Measurements from ENCODE around the gene COL1A1. TPM values are rescaled to one million over a fixed set of nuclear protein-coding genes. Genes with fewer than 3 reads are reported as not detected.
A peak's percentile ranks its signal among the peaks of the same experiment; 100 is the strongest.

COL1A1 gene
- total RNA-seq, 2 experiments from 2014 or later, result 2.3 to 3.7 TPM

DNA sequence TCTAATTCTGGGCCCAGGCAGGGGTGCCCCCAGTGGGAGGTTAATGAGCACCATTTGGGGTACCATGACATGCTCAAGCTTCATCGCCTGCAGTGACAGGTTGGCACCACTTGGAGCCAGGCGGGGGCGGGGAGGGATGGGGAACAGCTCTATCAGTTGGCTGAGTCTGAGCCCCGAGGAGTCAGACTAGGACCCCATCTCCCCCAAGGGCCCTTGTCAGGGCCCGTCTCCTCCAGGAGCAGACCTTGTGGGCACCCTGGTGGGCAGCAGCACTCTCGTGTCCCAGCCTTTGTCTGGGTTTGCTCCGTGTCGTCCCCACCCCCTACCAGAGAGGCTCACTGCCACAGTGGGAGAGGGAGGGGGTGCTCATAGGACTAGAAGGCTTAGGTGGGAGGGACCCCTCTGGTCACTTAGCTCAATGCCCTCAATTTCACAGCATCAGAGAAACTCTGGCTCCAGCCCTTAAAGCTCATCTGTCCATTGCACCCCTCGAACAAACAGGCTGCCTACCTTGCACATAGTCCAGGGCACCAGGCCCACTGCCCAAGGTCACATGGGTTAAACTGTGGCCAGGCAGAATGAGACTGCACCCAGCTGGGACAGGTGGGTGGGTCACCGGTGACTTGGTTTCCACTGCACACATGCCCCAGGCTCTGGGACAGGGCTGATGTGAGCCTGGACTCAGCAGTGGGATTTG, 55.1 kb downstream of the COL1A1 start:
- H3K27me3 Mint-ChIP-seq, result no peaks in the 10 kb centered on the region
- ChIA-PET CTCF (interaction anchor here (0.6 to 2.6 kb wide), 7 partner anchors 12 to 52 kb away, joined by 3 to 17 read pairs (median 4); no protein-coding TSS in a partner anchor), POLR2A (interaction anchor here (0.6 kb wide), 1 partner anchor 10 kb away, joined by 3 read pairs; no protein-coding TSS in a partner anchor)
- peak; percentile 56 for DNase-seq
- H3K9me3 Mint-ChIP-seq, result no peaks in the 10 kb centered on the region
- intact Hi-C loops (cut with micrococcal nuclease), result loop anchor here (2.0 to 5.0 kb wide), 2 partner anchors 14 to 89 kb away; partner anchors contain the start of gene ITGA3
- H3K36me3 Mint-ChIP-seq, result peaks cover 54% of the 10 kb centered on the region
- H3K27ac Mint-ChIP-seq, result peak overlapping the region; percentile 95
- H3K4me1 Mint-ChIP-seq (ENCODE audit: low read depth), result peaks cover 60% of the 10 kb centered on the region
- H3K4me3 Mint-ChIP-seq, result peak overlapping the region; percentile 91

DNA sequence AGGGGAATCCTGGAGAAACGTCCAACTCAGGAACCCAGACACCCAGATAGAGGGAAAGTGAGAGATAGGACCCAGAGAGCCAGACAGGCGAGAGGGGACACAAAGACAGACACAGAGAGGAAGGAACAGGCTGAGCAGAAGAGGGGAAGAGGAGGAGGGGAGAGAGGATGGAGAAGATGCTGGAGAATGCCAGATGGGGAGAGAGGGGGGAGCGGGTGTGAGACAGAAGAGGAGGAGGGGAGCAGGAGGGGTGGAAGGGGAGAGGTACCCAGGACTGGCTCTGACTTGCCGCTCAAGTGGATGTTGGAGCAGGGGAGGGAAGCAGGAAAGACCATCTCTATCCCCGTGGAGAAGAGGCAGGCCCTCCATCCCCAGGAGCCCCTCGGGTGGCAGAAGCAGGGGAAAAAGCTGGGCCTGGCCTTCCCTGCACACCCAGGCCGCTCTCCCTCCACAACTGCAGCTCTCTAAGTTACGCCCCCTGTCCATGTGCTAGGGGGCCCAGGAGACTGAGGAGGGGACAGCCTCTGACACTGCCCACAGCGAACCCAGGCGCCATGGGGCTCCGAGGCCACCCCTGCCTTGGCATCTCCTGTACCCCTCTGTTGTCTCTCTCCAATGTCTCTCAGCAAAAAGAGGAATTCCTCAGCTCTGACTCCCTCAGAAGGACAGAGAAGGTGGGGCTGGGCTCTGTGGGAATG, 55.8 kb downstream of the COL1A1 start:
- H3K27ac Mint-ChIP-seq, result peak overlapping the region; percentile 95
- no peaks in the 10 kb centered on the region for H3K9me3 Mint-ChIP-seq
- H3K4me3 Mint-ChIP-seq, result peak overlapping the region; percentile 45
- POLR2A ChIA-PET, result interaction anchor here (0.6 kb wide), 1 partner anchor 9 kb away, joined by 3 read pairs; no protein-coding TSS in a partner anchor
- H3K36me3 Mint-ChIP-seq, result peaks cover 60% of the 10 kb centered on the region
- H3K4me1 Mint-ChIP-seq (ENCODE audit: low read depth), result peaks cover 67% of the 10 kb centered on the region
- H3K27me3 Mint-ChIP-seq, result no peaks in the 10 kb centered on the region
- CTCF ChIA-PET, result interaction anchor here (0.6 to 2.6 kb wide), 8 partner anchors 12 to 51 kb away, joined by 3 to 17 read pairs (median 4); no protein-coding TSS in a partner anchor
- no peak for DNase-seq
- intact Hi-C loops (cut with micrococcal nuclease), result loop anchor here (2.0 to 5.0 kb wide), 2 partner anchors 15 to 88 kb away; partner anchors contain the start of gene ITGA3

DNA sequence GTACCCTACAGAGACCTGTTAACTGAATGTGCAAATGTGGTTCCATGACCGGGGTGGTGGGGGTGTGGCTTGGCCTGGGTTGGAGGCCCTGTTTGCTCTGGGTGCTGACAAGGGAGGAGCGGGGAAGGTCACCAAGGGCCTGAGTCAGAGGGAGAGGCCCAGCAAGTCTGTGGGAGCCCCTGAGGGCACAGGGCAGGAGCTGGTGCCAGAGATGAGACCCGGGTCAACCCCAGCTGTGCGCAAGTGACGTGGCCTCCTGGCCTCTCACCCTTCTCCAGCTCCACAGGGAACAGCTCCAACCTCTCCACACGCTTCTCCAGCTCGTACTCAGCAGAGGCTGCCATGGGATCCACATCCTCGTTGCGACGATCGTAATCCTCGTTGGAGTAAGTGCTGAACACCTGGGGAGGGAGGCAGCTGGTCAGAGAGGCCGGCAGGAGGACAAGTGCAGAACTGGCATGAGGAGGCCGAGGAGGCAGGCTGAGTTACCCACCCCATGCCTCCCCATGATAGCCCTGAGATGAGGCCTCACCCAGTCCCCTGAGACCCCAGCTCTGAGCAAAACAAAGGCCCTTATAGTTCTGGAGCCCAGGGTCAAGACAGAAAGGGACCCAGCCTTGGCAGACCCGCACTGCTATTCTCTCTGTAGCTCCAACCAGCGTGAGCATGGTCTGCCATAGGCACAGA, 56.4 kb downstream of the COL1A1 start:
- Mint-ChIP-seq H3K27ac (peak overlapping the region; percentile 95), H3K27me3 (no peaks in the 10 kb centered on the region), H3K4me3 (peak overlapping the region; percentile 33), H3K36me3 (peaks cover 64% of the 10 kb centered on the region), H3K4me1 (ENCODE audit: low read depth) (peaks cover 74% of the 10 kb centered on the region), H3K9me3 (no peaks in the 10 kb centered on the region)
- ChIA-PET POLR2A (no interaction called here), CTCF (interaction anchor here (1.1 to 2.6 kb wide), 4 partner anchors 16 to 51 kb away, joined by 3 to 17 read pairs (median 7); no protein-coding TSS in a partner anchor)
- intact Hi-C loops (cut with micrococcal nuclease), result loop anchor here (5.0 kb wide), 1 partner anchor 88 kb away; the partner anchor contains the start of gene ITGA3
- peak; percentile 66 for DNase-seq

DNA sequence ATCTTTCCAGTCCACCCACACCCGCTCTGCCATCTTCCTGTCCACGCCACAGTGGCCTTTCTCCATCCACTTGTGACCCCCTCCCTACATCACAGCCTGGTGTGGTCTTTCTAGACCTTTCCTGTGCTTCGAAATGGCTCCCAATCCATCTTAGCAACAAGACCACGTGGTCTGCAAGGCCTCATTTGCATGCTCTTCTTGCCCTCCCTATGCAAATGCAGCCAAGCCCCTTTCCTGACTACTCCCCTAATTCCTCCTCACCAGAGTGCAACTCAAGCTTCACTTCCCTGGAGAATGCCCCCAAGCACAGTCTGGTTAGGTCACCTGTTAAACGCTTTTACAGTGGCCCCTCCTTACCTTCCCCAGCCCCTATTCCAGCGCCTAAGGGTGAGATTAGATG, 57.1 kb downstream of the COL1A1 start:
- Mint-ChIP-seq H3K36me3 (peaks cover 70% of the 10 kb centered on the region), H3K4me3 (no peak overlapping the region), H3K27ac (peak overlapping the region; percentile 69), H3K27me3 (no peaks in the 10 kb centered on the region), H3K9me3 (no peaks in the 10 kb centered on the region), H3K4me1 (ENCODE audit: low read depth) (peaks cover 80% of the 10 kb centered on the region)
- intact Hi-C loops (cut with micrococcal nuclease), result no loop called here
- DNase-seq, result no peak
- CTCF ChIA-PET, result interaction anchor here (1.1 to 2.6 kb wide), 3 partner anchors 17 to 29 kb away, joined by 3 to 17 read pairs (median 8); no protein-coding TSS in a partner anchor
- POLR2A ChIA-PET, result no interaction called here

- ChIA-PET POLR2A (no interaction called here), CTCF (interaction anchor here (0.6 to 1.7 kb wide), 3 partner anchors 13 to 26 kb away, joined by 3 to 5 read pairs (median 4); partner anchors contain the start of gene SAMD14)
- Mint-ChIP-seq H3K27me3 (no peaks in the 10 kb centered on the region), H3K4me3 (no peak overlapping the region), H3K36me3 (peaks cover 77% of the 10 kb centered on the region), H3K9me3 (no peaks in the 10 kb centered on the region), H3K4me1 (ENCODE audit: low read depth) (peaks cover 80% of the 10 kb centered on the region), H3K27ac (peak overlapping the region; percentile 69)
- intact Hi-C loops (cut with micrococcal nuclease), result no loop called here
- DNase-seq, result no peak
Measured at GRCh38 chr17:50143461-50144176, 57.8 kb downstream of the COL1A1 start.

- peaks cover 79% of the 10 kb centered on the region for H3K36me3 Mint-ChIP-seq
- no peaks in the 10 kb centered on the region for H3K9me3 Mint-ChIP-seq
- DNase-seq, result peak; percentile 37
- intact Hi-C loops (cut with micrococcal nuclease), result no loop called here
- H3K4me3 Mint-ChIP-seq, result peak overlapping the region; percentile 10
- POLR2A ChIA-PET, result interaction anchor here (1.2 kb wide), 1 partner anchor 205 kb away, joined by 3 read pairs; no protein-coding TSS in a partner anchor
- peaks cover 71% of the 10 kb centered on the region for H3K4me1 Mint-ChIP-seq (ENCODE audit: low read depth)
- CTCF ChIA-PET, result interaction anchor here (1.2 to 3.9 kb wide), 6 partner anchors 19 to 59 kb away, joined by 3 to 48 read pairs (median 10); no protein-coding TSS in a partner anchor
- H3K27ac Mint-ChIP-seq, result peak overlapping the region; percentile 77
- no peaks in the 10 kb centered on the region for H3K27me3 Mint-ChIP-seq
Measured at GRCh38 chr17:50141745-50142110, 59.7 kb downstream of the COL1A1 start.

DNA sequence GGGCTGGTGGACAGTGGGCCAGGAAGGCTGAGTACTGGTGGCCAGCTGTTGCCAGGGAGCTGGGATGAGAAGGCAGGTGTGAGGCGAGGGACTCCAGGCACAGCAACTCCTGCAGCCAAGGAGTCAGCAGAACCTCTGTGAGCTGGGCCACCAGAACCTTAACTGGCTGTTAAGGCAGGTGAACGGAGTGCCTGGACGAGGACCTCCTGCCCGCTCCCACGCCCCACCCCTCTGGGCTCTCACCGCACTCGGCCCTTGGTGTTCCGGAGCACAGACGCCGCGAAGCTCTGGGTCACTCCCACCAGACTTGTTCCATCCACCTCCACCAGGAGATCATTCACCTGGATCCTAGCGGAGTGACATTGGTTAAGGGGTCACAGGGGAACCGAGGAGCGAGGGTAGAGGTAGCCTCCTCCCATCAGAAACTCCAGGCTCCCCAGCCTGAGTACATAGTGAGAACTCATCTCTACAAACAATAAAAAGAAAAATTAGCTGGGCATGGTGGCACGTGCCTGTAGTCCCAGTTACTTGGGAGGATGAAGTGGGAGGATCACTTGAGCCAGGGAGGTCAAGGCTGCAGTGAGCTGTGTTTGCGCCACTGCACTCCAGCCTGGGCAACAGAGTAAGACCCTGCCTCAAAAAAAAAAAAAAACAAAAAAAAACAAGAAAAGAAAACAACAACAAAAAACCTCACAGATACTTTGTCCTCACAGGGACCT, 60.2 kb downstream of the COL1A1 start:
- H3K4me3 Mint-ChIP-seq, result peak overlapping the region; percentile 24
- DNase-seq, result no peak
- H3K27me3 Mint-ChIP-seq, result no peaks in the 10 kb centered on the region
- peak overlapping the region; percentile 77 for H3K27ac Mint-ChIP-seq
- H3K9me3 Mint-ChIP-seq, result no peaks in the 10 kb centered on the region
- CTCF ChIA-PET, result interaction anchor here (1.0 to 3.9 kb wide), 13 partner anchors 7 to 156 kb away, joined by 3 to 48 read pairs (median 14); partner anchors contain the start of genes PPP1R9B and SAMD14
- POLR2A ChIA-PET, result interaction anchor here (1.0 to 1.2 kb wide), 3 partner anchors 9 to 205 kb away, joined by 3 read pairs; no protein-coding TSS in a partner anchor
- H3K36me3 Mint-ChIP-seq, result peaks cover 81% of the 10 kb centered on the region
- peaks cover 68% of the 10 kb centered on the region for H3K4me1 Mint-ChIP-seq (ENCODE audit: low read depth)
- intact Hi-C loops (cut with micrococcal nuclease), result no loop called here

DNA sequence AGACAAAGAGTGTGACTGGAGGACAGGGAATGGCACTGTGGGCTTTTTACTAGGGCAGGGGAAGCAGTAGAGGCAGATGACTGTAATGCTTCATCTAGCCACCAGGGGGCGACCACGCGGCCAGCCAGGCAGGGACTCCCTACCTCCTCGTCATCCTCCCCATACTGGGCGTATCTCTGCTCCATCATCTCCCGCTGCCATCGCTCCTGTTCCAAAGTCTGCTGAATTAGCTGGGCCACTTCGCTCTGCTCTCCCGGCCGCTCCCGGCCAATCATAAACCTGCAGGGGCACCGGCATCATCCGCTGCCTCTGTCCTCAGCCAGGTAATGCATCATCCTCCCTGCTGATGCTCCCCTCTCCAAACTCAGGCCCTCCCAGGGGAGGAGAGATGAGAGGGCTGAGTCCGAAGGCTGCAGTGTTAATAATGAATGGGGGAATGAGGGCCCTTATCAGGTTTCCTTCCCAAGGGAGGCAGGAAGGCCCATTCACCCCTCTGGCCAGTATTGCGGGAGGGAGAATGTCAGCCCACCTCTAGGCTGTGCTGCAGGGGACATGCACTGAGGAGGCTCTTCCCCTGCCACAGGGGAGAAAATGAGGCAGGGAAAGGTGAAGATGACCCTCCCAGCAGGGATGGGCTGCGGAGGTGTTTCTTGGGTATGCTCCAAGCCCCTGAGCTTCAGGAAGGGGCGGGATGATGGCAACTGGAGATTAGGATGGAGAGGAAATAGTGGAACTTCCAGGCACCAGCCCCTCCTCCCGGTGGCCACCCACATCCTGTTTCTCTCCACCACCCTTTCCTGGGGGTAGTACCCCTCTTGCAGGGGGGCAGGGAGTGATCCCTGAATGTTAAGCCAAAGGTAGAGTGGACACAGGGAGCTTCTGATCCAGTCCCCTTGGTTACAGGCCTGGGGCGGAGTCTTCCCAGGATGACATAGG, 61.2 kb downstream of the COL1A1 start:
- peaks cover 58% of the 10 kb centered on the region for H3K4me1 Mint-ChIP-seq (ENCODE audit: low read depth)
- ChIA-PET POLR2A (interaction anchor here (1.0 to 1.2 kb wide), 4 partner anchors 8 to 206 kb away, joined by 3 to 9 read pairs (median 3); partner anchors contain the start of gene PPP1R9B), CTCF (interaction anchor here (0.6 to 3.9 kb wide), 14 partner anchors 8 to 157 kb away, joined by 3 to 48 read pairs (median 13); partner anchors contain the start of genes PPP1R9B and SAMD14)
- H3K27me3 Mint-ChIP-seq, result no peaks in the 10 kb centered on the region
- peak overlapping the region; percentile 55 for H3K4me3 Mint-ChIP-seq
- DNase-seq, result peak; percentile 89
- intact Hi-C loops (cut with micrococcal nuclease), result loop anchor here (1.0 kb wide), 2 partner anchors 11 to 21 kb away; no protein-coding TSS in a partner anchor
- peak overlapping the region; percentile 77 for H3K27ac Mint-ChIP-seq
- H3K36me3 Mint-ChIP-seq, result peaks cover 81% of the 10 kb centered on the region
- H3K9me3 Mint-ChIP-seq, result no peaks in the 10 kb centered on the region

DNA sequence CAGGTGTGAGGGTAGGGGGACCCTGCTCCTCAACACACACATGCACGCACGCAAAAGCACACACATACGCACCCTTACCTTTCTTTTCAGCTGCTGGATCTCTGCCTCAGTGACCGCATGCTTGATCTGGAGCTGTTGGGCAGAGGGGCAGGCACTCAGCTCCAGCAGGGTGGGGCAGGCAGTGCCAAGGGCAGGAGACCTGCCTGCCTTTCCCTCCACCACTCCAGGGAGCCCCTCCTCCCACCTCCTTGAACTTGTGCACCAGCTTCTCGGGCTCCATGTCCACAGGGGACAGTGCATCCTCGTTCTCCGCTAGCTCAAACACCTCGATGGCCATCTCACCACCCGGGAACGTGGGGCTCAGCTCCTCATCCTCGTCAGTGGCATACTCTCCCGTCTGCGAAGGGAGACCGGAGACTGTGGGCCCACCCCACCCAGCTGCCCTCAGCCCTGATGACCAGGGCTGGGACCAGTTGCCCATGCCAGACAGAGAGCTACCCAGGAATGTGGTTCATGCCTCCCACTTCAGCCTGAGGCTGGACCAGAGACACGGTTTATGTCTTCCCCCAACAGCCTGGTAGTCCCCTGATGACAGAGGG, 62.1 kb downstream of the COL1A1 start:
- no peaks in the 10 kb centered on the region for H3K9me3 Mint-ChIP-seq
- no peaks in the 10 kb centered on the region for H3K27me3 Mint-ChIP-seq
- peaks cover 49% of the 10 kb centered on the region for H3K4me1 Mint-ChIP-seq (ENCODE audit: low read depth)
- intact Hi-C loops (cut with micrococcal nuclease), result no loop called here
- H3K36me3 Mint-ChIP-seq, result peaks cover 76% of the 10 kb centered on the region
- CTCF ChIA-PET, result interaction anchor here (0.8 to 3.9 kb wide), 18 partner anchors 9 to 158 kb away, joined by 3 to 48 read pairs (median 12); partner anchors contain the start of genes PPP1R9B, SAMD14 and SGCA
- no peak overlapping the region for H3K27ac Mint-ChIP-seq
- POLR2A ChIA-PET, result interaction anchor here (0.8 to 1.2 kb wide), 2 partner anchors 11 to 45 kb away, joined by 4 to 9 read pairs; partner anchors contain the start of gene PPP1R9B
- DNase-seq, result no peak
- H3K4me3 Mint-ChIP-seq, result no peak overlapping the region
